SU-DHL-6 (cell line): ENCODE data around the gene COL7A1.

Source experiments
- H2AFZ ChIP-seq: fragments of 200-600 bp; sonication (generic); 2 replicates; pipeline ENCODE4 v1.6.1; 2014; ENCODE audit warnings: low read depth, mild to moderate bottlenecking, moderate library complexity, mixed read lengths, antibody characterized with exemption, low read length; ENCODE audit not compliant: severe bottlenecking
- H3F3A ChIP-seq: fragments of 200-600 bp; shearing (Covaris generic); 2 replicates; pipeline ENCODE4 v1.6.0; 2016; ENCODE audit warnings: antibody characterized with exemption, mild to moderate bottlenecking; ENCODE audit not compliant: insufficient read depth
- H3K27ac ChIP-seq: fragments of 200-600 bp; sonication (generic); 2 replicates; pipeline ENCODE4 v1.5.1; 2016; ENCODE audit warnings: low read depth, mild to moderate bottlenecking, low read length, moderate library complexity, mixed read lengths
- H3K27me3 ChIP-seq: fragments of 200-600 bp; sonication (generic), shearing (Covaris generic); 2 replicates; pipeline ENCODE4 v1.6.0; 2014; ENCODE audit warnings: mild to moderate bottlenecking, low read length
- H3K36me3 ChIP-seq: fragments of 200-600 bp; sonication (generic); 2 replicates; pipeline ENCODE4 v1.6.1; 2014; ENCODE audit warnings: mild to moderate bottlenecking, low read length, mixed read lengths
- H3K4me2 ChIP-seq: fragments of 300-600, 200-600 bp; shearing (Covaris generic), sonication (generic); 2 replicates; pipeline ENCODE4 v1.6.0; 2014; ENCODE audit warnings: low read length, low read depth, mild to moderate bottlenecking; ENCODE audit not compliant: poor library complexity, severe bottlenecking
- H3K4me3 ChIP-seq: fragments of 200-600 bp; sonication (generic); 2 replicates; pipeline ENCODE4 v1.5.1; 2014; ENCODE audit warnings: antibody characterized with exemption, low read length, mild to moderate bottlenecking, mixed read lengths; ENCODE audit not compliant: insufficient read depth, poor library complexity, severe bottlenecking
- H3K79me2 ChIP-seq: fragments of 200-600 bp; sonication (generic); 2 replicates; pipeline ENCODE4 v1.6.1; 2014; ENCODE audit warnings: mild to moderate bottlenecking, low read length, moderate library complexity; ENCODE audit not compliant: insufficient read depth
- H3K9ac ChIP-seq: fragments of 200-600 bp; sonication (generic); 2 replicates; pipeline ENCODE4 v1.7.0; 2014; ENCODE audit warnings: mild to moderate bottlenecking, low read length
- H3K9me2 ChIP-seq: fragments of 200-600 bp; sonication (generic); replicated peaks from 2 replicates; pipeline ENCODE4 v1.6.1; 2014; ENCODE audit warnings: low read length; ENCODE audit not compliant: insufficient read depth
- H3K9me3 ChIP-seq: fragments of 200-600 bp; sonication (generic); 2 replicates; pipeline ENCODE4 v1.6.1; 2014; ENCODE audit warnings: low read length, mixed read lengths; ENCODE audit not compliant: insufficient read depth
- H4K20me1 ChIP-seq: fragments of 200-600 bp; sonication (generic); 2 replicates; pipeline ENCODE4 v1.6.1; 2014; ENCODE audit warnings: low read depth, mild to moderate bottlenecking, antibody characterized with exemption, low read length, moderate library complexity, mixed read lengths
- EZH2phosphoT487 ChIP-seq: fragments of 200-600 bp; sonication (generic), shearing (Covaris generic); conservative IDR thresholded peaks from 2 replicates; pipeline ENCODE4 v1.6.1; 2018; ENCODE audit warnings: mild to moderate bottlenecking, antibody characterized with exemption, low read length, moderate library complexity, mixed read lengths
- TF ChIP-seq, protein P1 (sequence below): fragments of 200-600 bp; sonication (generic); IDR thresholded peaks from one replicate; pipeline ENCODE4 v1.5.1; 2017; ENCODE audit warnings: antibody characterized with exemption, mild to moderate bottlenecking, low read length, moderate library complexity; ENCODE audit not compliant: insufficient read depth, poor library complexity, severe bottlenecking

Gene COL7A1

DNA sequence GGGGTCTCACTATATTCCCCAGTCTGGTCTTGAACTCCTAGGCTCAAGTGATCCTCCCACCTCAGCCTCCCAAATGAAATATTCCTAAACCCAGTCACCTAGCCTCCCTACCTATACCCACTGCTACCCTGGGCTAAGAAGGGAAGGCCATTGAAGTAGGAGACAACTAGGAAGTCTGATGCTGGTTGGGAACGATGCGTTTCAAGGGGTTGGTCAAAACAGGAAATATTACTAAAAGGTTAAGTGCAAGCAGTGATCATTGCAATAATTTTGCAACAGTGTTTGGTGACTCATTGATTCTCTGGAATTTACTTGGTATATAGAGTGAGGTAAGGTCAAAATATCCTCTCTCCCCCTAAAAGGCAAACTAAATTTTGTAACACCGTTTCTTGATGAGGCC is 18.9 kb upstream of the COL7A1 start:
- H2AFZ ChIP-seq, result no peak overlapping the region
- H4K20me1 ChIP-seq, result no peaks in the 10 kb centered on the region
- peaks cover 2% of the 10 kb centered on the region; the same call in 1 of the 2 replicates for H3K79me2 ChIP-seq
- H3K27ac ChIP-seq, result no peak overlapping the region
- no peak overlapping the region for H3K9ac ChIP-seq
- H3K36me3 ChIP-seq, result no peaks in the 10 kb centered on the region
- H3K9me3 ChIP-seq, result peaks cover 11% of the 10 kb centered on the region; the same call in 1 of the 2 replicates
- no peak for TF ChIP-seq EZH2phosphoT487
- TF ChIP-seq, protein P1, sequence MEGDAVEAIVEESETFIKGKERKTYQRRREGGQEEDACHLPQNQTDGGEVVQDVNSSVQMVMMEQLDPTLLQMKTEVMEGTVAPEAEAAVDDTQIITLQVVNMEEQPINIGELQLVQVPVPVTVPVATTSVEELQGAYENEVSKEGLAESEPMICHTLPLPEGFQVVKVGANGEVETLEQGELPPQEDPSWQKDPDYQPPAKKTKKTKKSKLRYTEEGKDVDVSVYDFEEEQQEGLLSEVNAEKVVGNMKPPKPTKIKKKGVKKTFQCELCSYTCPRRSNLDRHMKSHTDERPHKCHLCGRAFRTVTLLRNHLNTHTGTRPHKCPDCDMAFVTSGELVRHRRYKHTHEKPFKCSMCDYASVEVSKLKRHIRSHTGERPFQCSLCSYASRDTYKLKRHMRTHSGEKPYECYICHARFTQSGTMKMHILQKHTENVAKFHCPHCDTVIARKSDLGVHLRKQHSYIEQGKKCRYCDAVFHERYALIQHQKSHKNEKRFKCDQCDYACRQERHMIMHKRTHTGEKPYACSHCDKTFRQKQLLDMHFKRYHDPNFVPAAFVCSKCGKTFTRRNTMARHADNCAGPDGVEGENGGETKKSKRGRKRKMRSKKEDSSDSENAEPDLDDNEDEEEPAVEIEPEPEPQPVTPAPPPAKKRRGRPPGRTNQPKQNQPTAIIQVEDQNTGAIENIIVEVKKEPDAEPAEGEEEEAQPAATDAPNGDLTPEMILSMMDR, result no peak
- H3K4me3 ChIP-seq, result no peak overlapping the region
- no peak overlapping the region for H3K4me2 ChIP-seq
- no peaks in the 10 kb centered on the region for H3F3A ChIP-seq
- no peaks in the 10 kb centered on the region for H3K9me2 ChIP-seq
- no peaks in the 10 kb centered on the region for H3K27me3 ChIP-seq

DNA sequence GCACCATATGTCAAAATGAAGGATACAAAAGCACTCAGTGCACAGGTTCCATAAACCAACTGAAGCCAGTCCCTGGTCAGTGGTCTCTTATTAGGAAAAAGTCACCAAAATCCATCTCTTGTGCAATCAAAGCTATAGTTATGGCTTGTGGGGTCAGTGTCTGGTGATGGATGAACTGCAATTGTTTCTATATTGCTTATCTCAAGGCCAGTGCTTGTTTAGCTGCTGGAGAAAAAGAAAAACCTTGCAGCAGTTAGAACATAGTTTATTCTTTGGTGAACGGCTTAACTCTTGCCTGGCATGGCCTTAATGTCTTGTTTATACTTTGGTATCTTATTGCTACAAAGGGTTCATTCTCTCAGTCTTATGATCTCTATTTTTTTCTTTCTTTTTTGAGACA is 17.2 kb upstream of the COL7A1 start:
- no peak overlapping the region for H3K4me2 ChIP-seq
- H3K27ac ChIP-seq, result no peak overlapping the region
- H2AFZ ChIP-seq, result no peak overlapping the region
- H4K20me1 ChIP-seq, result no peaks in the 10 kb centered on the region
- H3K4me3 ChIP-seq, result no peak overlapping the region
- no peaks in the 10 kb centered on the region for H3F3A ChIP-seq
- no peaks in the 10 kb centered on the region for H3K36me3 ChIP-seq
- H3K9me3 ChIP-seq, result peaks cover 4% of the 10 kb centered on the region; the same call in 1 of the 2 replicates
- no peaks in the 10 kb centered on the region for H3K9me2 ChIP-seq
- peaks cover 18% of the 10 kb centered on the region for H3K79me2 ChIP-seq
- TF ChIP-seq EZH2phosphoT487, result no peak
- TF ChIP-seq, protein P1, result no peak
- H3K9ac ChIP-seq, result no peak overlapping the region
- H3K27me3 ChIP-seq, result no peaks in the 10 kb centered on the region

DNA sequence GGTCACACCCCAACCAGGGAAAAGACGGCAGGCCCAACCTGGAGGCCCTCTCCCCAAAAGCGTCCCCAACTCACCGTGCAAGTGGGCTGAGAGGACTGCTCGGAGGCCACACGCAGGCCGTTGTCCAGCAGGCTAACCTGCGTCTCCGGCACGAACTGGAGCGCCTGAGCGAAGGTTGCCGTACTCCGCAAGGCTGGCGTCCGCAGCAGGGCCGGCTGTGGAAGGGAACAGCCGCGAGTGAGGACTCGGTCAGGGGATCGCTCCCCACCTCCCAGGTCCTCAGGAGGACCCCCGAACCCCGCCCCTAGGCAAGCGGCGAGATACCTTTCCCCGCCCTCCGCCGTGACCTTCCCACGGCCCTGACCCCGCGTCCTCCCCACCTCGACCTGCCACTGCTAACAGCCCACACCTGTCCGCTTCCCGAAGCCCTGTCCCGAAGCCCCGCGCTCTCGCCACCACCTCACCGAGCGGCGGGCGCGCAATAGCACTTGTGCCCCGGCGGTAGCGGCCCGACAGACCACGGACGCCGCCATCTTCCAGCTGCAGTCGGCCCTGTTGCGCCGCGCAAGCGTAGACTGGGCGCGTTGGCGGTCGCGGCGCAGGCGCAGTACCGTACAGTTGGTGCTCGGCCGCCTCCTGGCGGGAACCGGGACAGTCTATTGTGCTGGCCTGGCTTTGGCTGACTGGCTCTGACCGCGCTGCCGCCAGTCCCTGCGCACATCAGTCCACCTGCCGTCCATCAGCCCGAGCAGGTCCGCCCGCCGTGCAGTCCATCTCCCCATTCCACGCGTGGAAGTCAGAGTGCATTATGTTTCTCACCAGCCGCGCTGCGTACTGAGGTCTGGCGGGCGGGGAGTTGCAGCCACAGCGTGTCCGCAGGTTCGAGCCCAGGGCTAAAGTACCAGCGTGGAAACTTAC is 14.2 kb upstream of the COL7A1 start, which contains the start of gene UQCRC1:
TSS of gene UQCRC1 (minus strand) at position 559 of the 918 bp plus-strand sequence. CDS start at position 533, 26 bp downstream.
- Histone ChIP-seq H2AFZ (peak within 1 kb of the TSS; percentile 96), H3K27ac (peak within 1 kb of the TSS; percentile 42)
- TF ChIP-seq EZH2phosphoT487, result no peak
- TF ChIP-seq, protein P1, result no peak

More for the DNA sequence above, 14.2 kb upstream of the COL7A1 start, which contains the start of gene UQCRC1:
- H3K4me2 ChIP-seq, result peak within 1 kb of the TSS; percentile 85
- H3K9me3 ChIP-seq, result no peaks in the 10 kb centered on the region
- peak within 1 kb of the TSS; percentile 80 for H3K4me3 ChIP-seq
- H3K27me3 ChIP-seq, result no peaks in the 10 kb centered on the region
- peak within 1 kb of the TSS; percentile 83 for H3K9ac ChIP-seq
- H3F3A ChIP-seq, result no peaks in the 10 kb centered on the region
- H4K20me1 ChIP-seq, result no peaks in the 10 kb centered on the region
- H3K36me3 ChIP-seq, result no peaks in the 10 kb centered on the region; the same call in 1 of the 2 replicates
- peaks cover 18% of the 10 kb centered on the region for H3K79me2 ChIP-seq
- H3K9me2 ChIP-seq, result no peaks in the 10 kb centered on the region
